ENCODE measurements around the gene ZNF473.
"Not testable (repeated sequence)": the region's sequence is repeated elsewhere in the genome, so short reads cannot be mapped to it uniquely, and the experiment has no call there.

- TF ChIP-seq CTCF (IDR thresholded peaks at IDR 0.05); ZFX (IDR thresholded peaks at IDR 0.05; ENCODE audit: borderline replicate concordance): not testable (repeated sequence)
Measured at GRCh38 chr19:50079014-50079413, 53.2 kb downstream of the ZNF473 start.
